HG03469 (cell line): ENCODE data around the gene MT1HL1.

ENCODE experiments used
- ATAC-seq: cut with Tn5 transposase; IDR thresholded peaks from one replicate; pipeline ENCODE4 v1.9.1; 2021; ENCODE audit warnings: mild to moderate bottlenecking, moderate library complexity, moderate number of reproducible peaks; ENCODE audit not compliant: unreplicated experiment

MT1HL1 gene

GRCh38 chr1:237004116-237004515 lies at the start of gene MT1HL1:
Gene MT1HL1 (minus strand): TSS chr1:237004441. CDS start chr1:237004372, 69 bp downstream.
- no peak for ATAC-seq

- ATAC-seq: no peak
Measured at GRCh38 chr1:237050915-237051314, 46.7 kb upstream of the MT1HL1 start.

GRCh38 chr1:237050185-237050584 lies 45.9 kb upstream of the MT1HL1 start:
- ATAC-seq: no peak

GRCh38 chr1:237048803-237049202 lies 44.6 kb upstream of the MT1HL1 start:
- no peak for ATAC-seq

- no peak for ATAC-seq
Measured at GRCh38 chr1:237045278-237046016, 41.2 kb upstream of the MT1HL1 start.

- no peak for ATAC-seq
Measured at GRCh38 chr1:237043846-237044636, 39.8 kb upstream of the MT1HL1 start.

- ATAC-seq: no peak
Measured at GRCh38 chr1:237042892-237043576, 38.8 kb upstream of the MT1HL1 start.

GRCh38 chr1:237042526-237042891 lies 38.3 kb upstream of the MT1HL1 start:
- ATAC-seq: no peak

GRCh38 chr1:237041795-237042525 lies 37.7 kb upstream of the MT1HL1 start, which contains the start of gene RYR2:
Gene RYR2 (plus strand): TSS chr1:237042184. CDS start chr1:237042522, 338 bp downstream.
- no peak for ATAC-seq

GRCh38 chr1:237041461-237041794 lies 37.2 kb upstream of the MT1HL1 start:
- no peak for ATAC-seq

- ATAC-seq: no peak
Measured at GRCh38 chr1:237040823-237041222, 36.6 kb upstream of the MT1HL1 start.

GRCh38 chr1:237038211-237038610 lies 34.0 kb upstream of the MT1HL1 start:
- ATAC-seq: no peak

- ATAC-seq: no peak
Measured at GRCh38 chr1:237035759-237036158, 31.5 kb upstream of the MT1HL1 start.

GRCh38 chr1:237033804-237034203 lies 29.6 kb upstream of the MT1HL1 start:
- no peak for ATAC-seq

GRCh38 chr1:237033061-237033460 lies 28.8 kb upstream of the MT1HL1 start:
- ATAC-seq: no peak

- peak; percentile 98 for ATAC-seq
Measured at GRCh38 chr1:237032029-237032428, 27.8 kb upstream of the MT1HL1 start.

GRCh38 chr1:237031480-237031879 lies 27.2 kb upstream of the MT1HL1 start:
- no peak for ATAC-seq

GRCh38 chr1:237029850-237030535 lies 25.8 kb upstream of the MT1HL1 start:
- ATAC-seq: no peak

GRCh38 chr1:237029240-237029639 lies 25.0 kb upstream of the MT1HL1 start:
- no peak for ATAC-seq

- ATAC-seq: no peak
Measured at GRCh38 chr1:237025358-237026074, 21.3 kb upstream of the MT1HL1 start.
